Myocyte (in vitro differentiated cells): ENCODE data around the gene GNAO1. TPM values are rescaled to one million over a fixed set of nuclear protein-coding genes. Genes with fewer than 3 reads are reported as not detected.
A peak's percentile ranks its signal among the peaks of the same experiment; 100 is the strongest.

Experiments
- DNase-seq: peaks from one replicate; pipeline ENCODE4 v3.0.0-alpha.2; 2012; ENCODE audit warnings: low read depth
- total RNA-seq: library from RNA; depleted of rRNA; stranded (reverse); fragments of >200 nt; gene quantifications from 2 replicates; pipeline ENCODE4 v1.2.3, GENCODE V29; 2014

GNAO1 gene
- total RNA-seq, 1 donor from 2014 or later: not detected

DNA sequence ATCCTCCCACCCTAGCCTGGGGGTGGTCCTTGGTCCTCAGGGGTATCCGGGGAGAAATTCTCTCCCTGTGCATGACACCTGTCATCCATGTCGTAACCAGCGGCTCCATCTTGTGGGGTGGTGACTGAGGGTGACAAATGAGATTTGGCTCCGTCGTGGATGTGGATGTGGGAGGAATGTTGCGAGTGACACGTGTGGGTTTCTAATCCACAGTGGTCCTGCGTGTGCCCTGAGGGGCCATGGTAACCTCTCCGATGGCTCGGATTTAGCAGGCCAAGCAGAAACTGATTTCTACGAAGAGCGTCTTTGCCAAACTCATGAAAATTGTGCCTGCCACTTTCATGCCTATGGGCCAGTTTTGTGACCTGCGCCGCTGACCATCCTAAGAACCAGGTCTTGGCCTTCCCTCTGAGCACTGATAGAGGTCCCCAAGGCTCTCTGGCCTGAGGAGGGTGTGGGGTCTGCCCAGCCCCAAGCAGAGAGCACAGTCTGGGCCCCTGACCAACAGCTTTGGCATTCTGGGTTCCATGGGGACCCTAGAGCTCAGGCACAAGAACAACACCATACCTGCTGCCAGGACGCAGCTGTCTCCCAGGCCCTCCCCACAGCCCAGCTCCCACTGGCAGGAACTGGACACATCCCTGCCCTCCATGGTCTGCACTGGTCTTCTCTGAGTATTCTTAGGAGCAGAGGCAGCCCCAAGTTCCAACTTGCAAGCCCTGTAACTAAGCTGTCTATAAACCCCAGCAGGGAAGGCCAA is 155.0 kb downstream of the GNAO1 start:
- no peak for DNase-seq

DNA sequence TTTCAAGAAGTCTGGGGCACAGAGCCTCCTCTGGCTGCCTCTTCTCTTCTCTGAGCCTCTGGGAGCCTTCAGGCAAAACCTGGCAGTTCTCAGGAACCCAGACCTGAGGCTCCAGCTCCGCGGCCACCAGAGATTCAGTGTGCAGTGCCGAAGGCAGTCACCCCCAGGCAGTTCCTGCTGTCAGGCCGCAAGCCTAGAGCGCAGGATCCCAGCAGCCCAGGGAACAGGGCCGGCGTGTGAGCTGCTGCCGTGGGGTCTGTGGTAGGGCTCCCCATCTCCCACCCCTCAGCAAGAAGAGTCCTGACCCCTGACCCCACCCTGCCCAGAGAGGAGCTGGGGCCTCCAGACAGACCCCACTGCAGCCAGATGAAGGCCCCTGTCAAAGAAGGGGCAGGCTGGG is 155.9 kb downstream of the GNAO1 start:
- no peak for DNase-seq

DNA sequence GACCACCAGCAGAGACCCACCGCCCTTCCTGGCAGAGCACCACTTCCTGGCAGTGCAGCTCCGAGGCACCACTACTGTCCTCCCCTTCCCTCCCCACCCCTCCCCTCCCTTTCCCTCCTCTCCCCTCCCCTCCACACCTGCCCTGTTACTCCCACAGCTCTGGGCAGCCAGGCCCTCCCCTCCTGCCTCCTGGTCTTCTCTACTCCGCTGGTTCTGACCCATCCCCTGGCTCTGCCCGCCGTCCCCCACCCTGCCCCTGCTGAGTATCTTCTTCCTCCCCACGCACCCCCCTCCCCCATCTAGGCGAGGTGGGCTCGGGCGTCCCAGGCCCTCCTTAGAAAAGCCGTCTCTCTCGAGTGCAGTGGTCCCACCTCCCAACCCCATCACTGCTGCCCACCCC is 156.4 kb downstream of the GNAO1 start:
- no peak for DNase-seq

DNA sequence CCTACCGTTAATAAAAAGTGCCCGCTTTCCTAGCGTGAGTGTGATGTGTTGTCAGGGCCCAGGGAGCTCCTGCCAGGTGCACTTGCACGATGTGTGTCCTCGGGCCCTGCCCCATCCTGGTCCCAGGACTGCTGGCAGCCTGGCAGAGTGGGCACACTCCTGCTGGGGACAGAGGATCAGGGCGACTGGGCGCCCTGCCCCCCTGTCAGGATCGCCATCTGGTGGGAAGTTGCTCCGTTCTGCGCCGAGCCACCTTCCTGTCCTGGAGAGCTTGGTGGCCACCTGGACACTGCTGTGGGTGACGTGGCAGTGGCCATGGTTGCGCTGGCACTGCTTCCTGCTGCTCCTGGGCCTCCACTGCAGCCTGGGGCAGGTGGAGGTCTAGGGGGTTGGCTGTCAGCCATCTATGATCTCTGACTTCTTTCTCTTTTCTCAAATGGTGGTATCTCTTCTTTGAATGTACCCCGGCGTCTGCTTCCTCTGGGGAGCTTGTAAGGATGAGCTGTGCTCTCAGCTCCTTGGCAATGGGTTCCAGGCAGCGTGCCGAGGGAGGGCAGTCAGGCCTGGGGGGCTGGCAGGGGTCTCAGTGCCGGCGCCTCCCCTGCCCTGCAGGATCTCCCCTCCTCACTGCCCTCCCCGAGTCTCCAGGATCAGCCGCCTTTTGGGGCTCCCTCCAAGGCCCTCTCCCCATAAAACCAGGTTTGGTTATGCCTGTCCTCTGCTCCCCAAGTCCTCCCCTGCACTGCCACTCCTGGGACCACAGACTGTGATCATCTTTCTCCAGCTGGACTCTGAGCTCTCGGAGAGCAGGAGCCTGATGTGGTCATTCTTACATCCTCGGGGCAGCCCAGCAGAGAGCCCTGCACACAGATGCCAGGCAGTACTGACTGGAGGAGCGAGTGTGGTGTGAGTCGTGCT is 157.1 kb downstream of the GNAO1 start:
- DNase-seq: peak; percentile 35

DNA sequence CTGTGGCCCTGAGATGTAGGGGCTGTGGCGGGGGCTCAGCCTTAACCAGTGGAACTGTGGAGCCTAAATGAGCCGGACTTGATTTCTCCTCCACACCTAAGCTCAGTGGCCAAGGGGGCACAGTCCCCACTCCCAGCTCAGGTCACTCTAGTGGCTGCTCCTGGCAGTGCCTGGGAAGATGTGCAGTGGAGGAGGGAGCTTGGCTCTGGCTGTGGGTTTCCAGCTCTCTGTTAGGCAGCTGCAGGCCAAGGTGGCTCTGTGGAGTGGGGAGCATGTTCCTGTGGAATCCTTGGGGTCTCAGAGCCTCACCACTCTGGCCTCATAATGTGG is 157.8 kb downstream of the GNAO1 start:
- DNase-seq: no peak

DNA sequence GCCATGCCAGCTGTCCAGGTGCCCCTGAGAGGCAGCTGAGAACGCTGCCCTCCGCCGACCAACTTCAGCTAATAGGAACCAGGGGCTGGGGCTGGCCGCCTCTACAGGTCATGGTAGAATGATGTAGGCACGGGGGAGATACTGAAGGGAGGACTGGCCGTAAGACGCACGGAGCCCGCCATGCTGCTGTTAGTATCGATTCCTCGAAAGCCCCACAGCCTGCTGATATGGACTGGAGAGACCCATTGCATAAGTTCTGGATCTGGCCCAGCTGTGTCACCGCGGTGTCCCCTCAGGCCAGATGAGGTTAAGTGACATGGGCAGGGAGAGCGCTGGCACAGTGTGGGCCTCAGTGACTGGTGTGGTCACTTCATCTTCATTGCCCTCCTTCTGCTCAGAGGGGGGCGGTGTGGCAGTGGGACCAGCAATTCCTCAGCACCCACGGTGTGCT is 158.4 kb downstream of the GNAO1 start:
- no peak for DNase-seq

DNA sequence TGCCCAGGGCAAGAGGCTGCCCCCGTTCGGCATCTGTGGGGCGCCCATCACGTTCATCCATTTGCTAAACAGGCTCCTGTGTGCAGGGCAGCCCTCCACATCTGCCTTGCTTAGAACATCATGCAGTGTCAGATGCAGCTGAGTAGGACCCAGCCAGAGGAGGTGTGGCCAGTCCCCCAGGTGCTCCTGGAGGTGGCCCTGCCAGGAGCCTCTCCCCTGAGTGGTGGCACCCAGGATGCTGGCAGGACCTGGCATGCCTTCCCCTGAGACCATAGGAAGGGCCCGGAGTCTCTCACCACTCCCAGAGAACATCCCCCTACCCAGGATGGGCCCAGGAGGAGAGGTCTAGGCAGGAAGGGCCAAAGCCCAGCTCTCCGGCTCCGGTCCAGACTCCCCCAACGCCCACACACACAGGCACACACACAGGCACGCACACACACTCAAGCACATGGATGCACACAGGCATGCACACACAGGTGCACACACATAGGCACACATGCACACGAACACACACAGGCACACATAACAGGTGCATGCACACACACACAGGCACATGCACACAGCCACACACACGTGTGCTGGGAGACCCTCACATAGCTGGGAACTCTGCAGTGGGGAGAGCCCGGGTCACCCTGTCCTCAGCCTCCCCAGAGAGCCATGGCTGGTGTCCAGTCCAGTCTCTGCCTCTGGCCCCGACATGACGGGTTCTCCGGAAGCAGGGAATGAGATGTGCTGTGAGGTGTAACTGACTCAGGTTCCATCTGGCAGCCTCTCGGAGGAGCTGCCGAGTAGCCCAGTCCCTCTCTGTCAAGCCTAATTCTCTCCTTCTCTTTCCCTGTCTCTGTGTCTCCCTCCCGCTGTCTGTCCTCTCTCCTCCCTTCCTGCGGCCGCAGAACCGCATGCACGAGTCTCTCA is 159.5 kb downstream of the GNAO1 start:
- no peak for DNase-seq

DNA sequence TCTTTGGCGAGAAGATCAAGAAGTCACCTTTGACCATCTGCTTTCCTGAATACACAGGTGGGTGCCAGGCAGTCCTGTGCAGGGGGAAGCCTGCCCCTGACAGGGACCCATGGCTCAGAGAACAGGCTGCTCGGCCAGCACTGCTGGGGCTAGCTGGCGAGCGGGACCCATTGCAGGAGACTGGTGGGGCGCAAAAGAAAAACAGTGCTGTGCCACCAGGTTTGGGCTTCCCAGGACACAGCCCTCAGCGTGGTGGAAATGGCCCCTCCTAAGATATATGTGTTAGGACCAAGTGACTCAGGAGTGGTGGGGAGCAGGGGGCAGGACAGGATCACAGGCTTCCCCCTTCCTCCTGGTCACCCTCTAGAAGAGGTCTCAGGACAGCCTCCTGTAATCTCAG is 160.2 kb downstream of the GNAO1 start:
- DNase-seq: no peak

DNA sequence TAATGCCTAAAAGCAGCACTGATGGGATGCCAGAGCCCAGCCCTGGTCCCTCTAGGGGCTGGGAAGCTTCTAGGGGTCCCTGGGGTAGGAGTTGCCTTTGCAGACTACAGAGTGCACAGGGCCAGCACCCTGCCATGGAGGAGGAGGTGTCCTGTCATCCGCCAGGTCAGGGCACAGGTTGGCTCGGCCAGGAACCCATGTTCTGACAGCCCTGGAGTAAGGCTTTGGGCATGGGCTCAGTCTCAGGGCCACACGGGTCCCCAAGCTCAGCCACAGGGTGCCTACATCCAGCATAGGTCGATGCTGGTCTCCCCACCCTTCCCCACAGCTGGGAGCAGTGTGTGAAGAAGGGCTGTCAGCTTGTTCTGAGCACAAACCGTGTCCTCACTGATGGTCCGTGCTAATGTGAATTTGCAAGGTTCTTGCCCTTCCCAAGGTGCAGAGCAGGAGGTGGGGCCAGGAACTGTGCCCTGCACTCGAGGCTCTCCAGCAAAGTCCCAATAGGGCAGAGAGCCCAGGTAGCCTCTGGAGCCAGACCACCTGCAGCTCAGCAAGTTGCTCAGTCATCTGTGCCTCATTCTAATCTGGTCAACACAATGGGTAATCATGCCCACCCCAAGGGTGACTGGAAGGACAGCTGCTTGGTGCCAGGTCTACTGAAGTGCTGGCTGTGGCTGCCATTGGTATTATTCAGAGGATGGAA is 161.2 kb downstream of the GNAO1 start:
- DNase-seq: no peak

DNA sequence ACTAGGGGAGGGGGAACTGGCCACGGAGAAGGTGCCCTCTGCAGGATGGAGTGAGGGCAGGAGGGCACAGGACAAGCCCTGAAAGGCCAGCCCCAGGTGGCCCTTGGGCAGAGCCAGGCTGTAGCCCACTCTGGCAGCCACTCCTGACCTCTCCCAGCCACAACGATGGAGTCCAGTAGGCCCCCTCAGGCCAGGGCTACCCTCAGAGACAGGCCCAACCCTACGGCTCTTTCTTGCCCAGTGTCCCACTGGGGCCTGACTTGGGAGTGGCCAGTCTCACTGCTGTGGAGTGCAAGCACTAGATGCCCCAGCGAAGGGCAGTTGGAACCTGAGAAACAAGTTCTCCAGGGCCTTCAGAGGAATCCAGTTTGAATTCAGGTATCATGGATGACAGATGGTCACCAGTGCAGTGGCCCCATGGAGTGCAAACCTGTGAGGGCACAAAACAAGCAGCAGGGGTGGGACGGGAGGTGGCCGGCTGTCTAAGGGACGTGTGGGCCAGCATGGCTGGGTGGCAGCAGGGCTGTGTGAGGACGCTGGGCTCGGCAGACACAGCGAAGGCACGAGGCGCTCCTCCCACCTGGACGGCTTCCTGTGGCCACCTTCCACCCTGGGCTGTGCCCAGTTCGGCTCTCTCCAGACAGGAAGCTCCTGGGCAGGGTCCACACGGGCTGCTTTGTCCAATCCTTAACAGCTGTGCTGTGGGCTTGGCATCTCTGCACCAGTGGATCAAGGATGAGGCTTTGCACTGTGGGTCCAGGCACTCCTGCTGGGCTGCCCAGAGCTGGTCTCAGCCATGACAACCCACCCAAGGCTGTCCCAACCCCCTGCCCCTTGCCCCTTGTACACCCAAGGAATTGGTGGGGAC is 162.0 kb downstream of the GNAO1 start:
- DNase-seq: no peak

DNA sequence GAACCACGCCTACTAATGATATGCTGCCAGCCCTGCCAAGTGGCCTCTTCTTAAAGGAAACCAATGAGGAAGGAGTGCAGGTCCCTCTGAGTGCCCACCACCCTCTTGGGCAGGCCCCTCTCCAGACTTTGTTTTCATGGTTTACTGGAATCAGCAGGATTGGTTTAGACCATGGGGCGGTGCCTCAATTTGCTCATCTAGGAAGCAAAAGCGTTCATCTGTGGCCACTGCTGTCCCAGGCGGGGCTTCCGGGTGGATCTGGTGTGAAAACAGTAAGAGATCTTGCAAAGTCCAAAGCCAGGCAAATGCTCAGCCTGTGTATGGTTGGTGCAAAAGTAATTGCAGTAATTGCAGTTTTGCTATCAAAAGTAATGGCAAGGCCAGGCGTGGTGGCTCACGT is 162.7 kb downstream of the GNAO1 start:
- no peak for DNase-seq

DNA sequence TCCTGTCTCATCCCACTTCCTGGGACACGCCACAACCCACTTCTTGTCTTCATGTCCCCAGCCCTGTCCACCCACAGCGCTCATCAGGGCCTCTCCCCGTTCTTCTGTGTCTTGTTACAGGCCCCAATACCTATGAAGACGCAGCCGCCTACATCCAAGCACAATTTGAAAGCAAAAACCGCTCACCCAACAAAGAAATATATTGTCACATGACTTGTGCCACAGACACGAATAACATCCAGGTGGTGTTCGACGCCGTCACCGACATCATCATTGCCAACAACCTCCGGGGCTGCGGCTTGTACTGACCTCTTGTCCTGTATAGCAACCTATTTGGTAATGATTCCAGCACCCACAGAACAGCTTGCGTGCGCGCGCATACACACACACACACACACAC is 163.5 kb downstream of the GNAO1 start:
- no peak for DNase-seq

DNA sequence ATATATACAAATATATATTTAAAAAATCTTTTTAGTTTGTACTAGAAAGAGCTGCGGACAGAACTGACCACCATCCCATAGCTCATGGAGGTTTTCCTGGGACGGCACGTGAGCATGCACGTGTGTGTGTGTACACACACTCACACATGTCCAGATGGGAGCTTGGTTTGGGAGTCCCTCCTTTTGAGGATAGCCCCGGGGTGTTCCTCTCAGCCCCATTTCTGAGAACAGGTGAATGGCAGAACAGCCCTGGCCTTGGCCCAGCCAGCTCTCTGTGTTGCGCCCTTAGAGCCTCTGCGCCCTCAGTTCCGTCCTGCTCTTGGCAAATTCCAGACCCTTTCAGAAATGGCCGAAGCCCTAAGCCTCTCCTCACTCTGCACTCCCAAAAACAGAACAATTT is 163.9 kb downstream of the GNAO1 start:
- DNase-seq: no peak

DNA sequence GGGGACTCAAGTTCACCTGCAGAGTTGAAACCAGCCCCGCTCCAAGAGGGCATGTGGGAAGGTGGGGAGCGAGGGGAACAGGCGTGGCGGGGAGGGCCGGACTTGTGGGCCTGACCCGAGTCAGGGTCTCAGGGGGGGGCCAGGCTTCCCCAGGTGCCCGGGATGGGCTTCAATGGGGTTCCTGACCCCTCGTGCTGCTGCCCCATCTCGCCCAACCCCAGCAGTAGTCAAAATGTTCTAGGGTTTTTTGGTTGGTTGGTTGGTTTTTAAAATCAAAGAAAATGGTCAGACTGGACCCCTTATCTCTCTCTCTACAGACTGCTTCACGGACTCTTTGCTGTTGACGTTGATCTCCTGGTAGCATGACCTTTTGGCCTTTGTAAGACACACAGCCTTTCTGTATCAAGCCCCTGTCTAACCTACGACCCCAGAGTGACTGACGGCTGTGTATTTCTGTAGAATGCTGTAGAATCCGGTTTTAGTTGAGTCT is 164.5 kb downstream of the GNAO1 start:
- no peak for DNase-seq

DNA sequence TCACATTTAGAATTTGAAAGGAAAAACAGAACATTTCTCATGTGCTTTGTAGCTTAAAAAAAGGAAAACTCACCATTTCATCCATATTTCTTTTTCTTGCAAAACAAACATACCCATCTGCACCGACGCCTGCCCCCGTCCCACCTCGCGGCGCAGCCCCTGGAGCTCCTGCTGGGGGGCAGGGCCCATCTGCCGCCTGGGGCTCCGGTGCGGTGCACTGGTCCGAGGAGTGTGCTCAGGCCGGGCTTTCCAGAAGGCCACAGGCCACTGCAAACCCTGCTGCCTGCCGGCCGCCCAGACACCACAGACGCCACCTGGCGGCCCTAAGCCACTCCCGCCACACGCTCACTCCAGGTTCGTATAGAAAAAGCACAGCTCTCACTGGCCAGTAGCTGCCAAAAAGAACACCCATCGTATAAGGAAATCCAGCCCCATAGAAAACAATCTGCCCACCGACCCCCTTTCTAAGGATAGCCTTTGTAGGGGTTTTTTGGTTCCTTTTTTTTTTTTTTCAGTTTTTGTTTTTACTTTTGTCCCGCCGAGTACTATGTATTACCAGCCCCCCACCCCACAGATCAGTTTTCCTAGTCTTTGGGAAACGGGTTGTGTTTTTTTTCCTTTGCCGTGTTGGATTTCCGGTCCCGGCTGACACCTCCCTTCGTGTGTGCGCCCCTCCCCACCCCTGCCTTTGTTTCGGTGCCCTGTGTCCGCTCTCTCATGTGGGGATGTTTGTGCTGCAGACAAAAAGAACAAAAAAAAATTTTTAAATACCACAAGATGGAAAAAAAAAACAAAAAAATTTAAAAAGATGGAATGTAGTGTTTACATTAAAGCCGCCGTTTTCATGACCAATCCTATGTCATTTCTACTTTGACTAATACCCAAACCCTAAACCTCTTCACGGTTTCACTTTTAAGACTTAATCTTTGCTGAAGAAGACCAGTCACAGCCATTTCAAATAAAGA is 165.3 kb downstream of the GNAO1 start:
- peak; percentile 85 for DNase-seq

DNA sequence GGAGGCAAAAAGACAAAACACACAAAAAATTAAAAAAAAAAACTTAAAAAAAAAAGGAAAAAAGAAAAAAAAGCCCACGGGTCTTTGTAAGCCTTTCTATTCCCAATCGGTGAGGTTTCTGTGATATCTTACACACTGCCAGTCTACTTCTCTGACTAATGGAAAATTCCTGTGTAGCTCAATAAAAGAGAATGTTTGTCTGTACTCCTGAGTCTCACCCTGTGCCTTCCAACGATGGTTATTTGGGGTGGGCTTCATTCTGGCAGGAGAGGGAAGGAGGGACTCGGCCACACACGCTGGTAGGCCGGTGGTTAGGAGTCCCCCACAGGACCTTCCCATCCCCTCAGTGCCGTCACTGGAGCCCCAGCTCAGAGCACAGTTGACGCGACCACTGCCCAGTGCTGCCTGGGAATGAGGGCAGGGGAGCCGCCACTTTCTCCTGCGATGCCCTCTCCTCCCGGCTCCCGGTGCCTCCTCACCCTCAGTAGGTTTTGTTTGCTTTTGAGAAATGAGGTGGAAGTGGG is 166.0 kb downstream of the GNAO1 start:
- DNase-seq: peak; percentile 22

DNA sequence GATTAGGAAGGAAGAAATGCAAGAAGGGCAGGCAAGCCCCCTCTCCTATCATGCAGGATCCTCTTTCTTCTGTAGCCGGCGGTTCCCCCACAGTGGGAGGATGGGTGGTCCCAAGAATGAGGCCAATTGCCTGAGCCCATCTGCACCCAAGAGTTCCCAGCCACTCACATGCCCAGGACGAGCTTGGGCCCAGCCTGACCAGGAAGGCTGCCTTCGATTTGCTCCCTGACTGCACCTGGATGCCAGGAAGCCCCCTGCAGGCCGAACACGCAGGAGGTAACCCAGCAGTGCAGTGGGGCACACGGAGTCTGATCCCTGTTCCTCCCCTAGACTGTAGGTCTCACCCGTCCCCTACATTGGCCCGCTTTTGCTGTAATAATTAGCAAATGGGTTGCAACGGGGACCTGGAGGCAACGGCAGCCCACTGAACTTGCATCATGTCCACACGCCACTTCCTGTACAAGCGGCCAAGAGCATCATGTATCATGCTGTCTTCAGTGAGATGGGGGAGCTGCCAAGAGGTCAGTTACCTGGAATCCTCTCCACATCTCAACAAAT is 166.6 kb downstream of the GNAO1 start:
- DNase-seq: no peak
